GM19099 (cell line): ENCODE measurements around the gene TRIM4.

ENCODE experiments used
- POLR2A ChIP-seq: IDR thresholded peaks from 3 replicates; pipeline ENCODE4 v1.6.1; 2011; ENCODE audit warnings: low read depth; ENCODE audit not compliant: insufficient read length; ENCODE audit errors: extremely low read depth

TRIM4 gene

DNA sequence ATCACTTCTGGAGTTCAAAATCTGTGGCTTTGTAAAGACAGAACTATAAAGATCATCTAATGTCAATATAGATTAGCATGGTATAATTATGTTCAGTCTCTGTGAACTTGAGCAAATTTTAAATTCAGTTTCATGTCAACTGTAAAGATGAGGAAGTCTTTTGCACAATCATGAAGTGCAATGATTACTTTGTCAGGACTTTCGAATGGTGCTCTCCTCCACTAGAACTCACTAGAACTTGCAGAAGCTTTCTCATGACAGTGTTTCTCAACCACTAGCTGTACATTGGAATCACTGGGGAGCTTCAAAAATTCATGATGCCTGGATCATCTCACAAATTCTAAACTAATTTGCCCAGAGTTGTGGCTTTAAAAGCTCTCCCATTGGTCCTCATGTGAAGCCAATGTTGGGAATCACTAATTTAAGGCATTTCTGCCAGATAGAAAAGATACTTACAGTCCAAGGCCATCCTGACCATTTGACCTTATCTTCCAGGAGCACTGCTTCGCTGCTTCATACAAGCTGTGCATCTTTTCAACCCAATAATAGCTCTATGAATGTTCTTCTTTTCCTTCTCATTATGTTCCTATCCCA is 55.4 kb downstream of the TRIM4 start:
- no peak for TF ChIP-seq POLR2A

DNA sequence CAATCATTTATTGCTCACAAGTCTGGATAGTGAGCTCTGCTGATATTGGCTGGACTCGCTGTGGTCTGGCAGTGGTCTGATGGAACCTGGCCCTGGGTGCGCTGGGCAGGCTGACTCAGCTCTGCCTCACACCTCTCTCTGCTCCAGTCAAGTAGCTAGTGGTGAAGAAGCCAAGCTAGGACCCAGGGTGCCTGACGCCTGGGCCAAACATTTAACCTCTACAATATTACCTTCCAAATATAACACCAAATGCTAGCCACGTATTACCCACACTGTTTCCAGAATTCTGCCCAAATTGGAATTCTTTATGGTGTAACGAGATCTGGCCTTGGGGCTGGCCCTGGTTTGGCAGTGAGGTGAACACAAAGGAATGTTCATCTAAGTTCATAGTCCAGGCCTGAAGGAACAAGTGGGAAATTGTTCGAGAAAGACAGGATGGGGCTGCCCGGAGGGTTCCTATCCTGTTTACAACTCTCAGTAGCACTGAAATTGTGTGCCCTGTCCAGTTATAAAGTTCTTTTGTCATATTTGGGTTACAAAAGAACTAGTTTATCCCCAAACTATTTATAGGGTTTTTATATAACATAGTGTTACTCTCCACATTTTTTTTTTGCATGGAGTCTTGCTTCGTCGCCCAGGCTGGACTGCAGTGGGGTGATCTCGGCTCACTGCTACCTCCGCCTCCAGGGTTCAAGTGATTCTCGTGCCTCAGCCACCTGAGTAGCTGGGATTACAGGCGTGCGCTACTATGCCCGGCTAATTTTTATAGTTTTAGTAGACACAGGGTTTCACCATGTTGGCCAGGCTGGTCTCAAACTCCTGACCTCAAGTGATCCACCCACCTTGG is 58.8 kb downstream of the TRIM4 start:
- no peak for TF ChIP-seq POLR2A

DNA sequence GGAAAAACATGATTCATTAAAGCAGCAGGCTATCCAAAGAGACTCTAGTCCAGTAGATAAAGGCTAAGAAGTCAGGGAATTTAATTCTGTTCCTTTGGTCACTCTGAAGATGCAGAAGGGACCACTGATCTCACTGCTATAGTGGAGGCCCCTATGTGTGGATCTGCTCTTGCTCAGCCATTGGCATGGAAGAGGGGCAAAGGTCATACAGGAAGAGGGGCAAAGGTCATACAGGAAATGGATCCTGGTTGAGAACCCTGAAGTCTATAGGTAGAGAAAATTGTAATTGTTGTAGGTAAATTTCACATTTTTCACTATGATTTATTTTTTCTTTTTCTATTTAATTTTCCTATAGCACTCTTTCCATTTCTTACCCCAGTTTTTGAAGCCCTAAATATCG is 64.1 kb downstream of the TRIM4 start:
- no peak for TF ChIP-seq POLR2A

DNA sequence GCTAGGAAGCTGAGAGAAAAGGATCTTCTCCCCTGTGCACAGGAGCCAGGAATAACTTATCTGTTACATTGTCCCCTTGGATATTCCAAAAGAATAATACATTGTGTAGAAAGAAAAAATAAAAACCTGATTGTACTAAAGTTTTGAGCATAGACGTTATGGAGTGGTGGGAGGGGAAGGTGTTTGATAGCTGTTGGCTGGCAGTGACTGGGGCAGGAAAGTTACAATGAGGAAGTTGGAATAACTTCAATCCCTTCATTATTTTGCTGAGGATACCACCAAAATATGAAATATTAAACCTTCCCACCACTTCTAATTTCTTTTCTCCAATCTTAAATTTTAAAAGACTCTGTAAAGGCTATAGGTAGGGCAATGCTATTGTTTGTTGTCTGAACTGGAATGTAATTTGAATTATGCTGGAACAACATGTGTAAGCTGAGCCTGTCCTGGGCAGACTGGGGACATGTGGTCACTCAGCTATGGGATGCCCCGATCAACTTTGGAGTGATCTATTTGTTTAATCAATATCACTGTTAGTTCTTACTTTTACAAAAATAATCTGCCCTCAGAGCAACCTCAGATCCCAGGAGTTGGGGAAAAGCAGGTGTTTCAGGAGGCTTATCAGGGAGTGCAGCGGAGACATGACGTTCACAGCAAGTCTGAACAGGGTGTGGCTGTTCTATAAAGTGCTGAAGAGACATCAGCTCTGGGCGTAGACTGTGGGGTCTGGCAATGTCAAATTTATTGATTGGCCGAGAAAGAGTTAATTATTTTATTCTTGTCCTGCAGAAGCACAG is 70.7 kb downstream of the TRIM4 start:
- TF ChIP-seq POLR2A = no peak

DNA sequence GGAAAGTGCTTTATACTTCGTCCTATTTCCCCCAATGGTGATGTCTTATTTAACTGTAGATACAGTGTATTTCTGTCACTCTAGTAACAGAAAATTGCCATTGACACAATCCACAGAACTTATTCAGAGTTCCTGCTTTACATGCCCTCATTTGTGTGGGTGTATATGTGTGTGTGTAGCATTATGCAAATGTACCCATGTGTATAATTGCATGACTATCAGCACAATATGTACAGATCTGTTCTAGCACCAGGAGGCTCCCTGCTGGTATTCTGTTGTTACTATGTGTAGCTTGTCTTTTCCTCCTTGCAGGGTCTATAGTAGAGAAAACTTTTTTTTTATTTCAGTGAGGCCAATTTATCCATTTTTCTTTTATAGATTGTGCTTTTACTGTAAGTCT is 75.0 kb downstream of the TRIM4 start:
- TF ChIP-seq POLR2A = no peak

DNA sequence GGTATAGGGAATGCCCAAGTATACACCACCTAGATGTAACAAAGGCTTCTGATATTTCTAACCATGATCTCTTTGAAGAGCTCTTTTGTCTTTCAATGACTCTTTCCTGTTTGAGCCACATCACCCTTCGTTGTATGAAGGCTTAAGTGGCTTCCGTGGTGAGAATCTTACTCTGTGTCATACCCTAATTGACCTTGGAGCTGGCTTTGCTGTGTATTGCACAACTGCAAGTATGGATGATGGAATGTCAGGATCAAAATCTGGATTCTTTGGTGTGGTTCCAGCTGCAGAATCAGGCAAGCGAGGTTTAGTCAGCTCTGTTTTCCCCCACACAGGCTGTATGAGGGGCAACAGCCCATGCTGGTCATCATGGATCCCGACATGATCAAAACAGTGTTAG is 75.5 kb downstream of the TRIM4 start:
- TF ChIP-seq POLR2A = no peak

DNA sequence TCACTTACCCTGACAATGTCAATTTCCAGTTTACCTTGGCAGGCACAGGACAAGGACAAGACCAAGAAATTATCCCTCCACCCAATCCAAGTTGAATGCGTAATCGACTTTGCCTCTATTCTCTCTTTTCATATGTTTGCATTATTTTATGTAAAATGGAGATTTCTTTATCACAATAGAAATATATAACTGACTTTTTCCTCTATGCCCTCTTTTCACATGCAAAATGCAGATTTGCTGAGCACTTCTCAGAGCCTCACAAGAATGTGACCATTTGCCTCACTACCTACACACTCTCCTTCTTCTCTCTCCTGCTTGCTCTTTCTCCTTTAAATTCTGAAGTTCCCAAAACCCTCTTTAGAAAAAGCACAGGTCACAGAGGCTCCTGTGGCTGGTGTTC is 76.4 kb downstream of the TRIM4 start:
- no peak for TF ChIP-seq POLR2A
